Astrocyte (in vitro differentiated cells and primary cell): ENCODE results near the gene GHRL.

Source experiments
- CTCF ChIP-seq: IDR thresholded peaks from 2 replicates; pipeline ENCODE4 v1.5.1; 2011; ENCODE audit warnings: low read depth, mild to moderate bottlenecking, inconsistent platforms, low read length, moderate library complexity; ENCODE audit not compliant: insufficient read depth
- EZH2 ChIP-seq: IDR thresholded peaks from 2 replicates; pipeline ENCODE4 v1.6.1; 2012; ENCODE audit warnings: mild to moderate bottlenecking, low read length, inconsistent platforms; ENCODE audit not compliant: insufficient read depth

GRCh38 chr3:10340476-10340875 lies 47.7 kb upstream of the GHRL start:
- TF ChIP-seq EZH2, result no peak
- no peak for TF ChIP-seq CTCF
